ENCODE measurements around the gene VWA1.
"Not testable (repeated sequence)": the region's sequence is repeated elsewhere in the genome, so short reads cannot be mapped to it uniquely, and the experiment has no call there.

VWA1 gene

DNA sequence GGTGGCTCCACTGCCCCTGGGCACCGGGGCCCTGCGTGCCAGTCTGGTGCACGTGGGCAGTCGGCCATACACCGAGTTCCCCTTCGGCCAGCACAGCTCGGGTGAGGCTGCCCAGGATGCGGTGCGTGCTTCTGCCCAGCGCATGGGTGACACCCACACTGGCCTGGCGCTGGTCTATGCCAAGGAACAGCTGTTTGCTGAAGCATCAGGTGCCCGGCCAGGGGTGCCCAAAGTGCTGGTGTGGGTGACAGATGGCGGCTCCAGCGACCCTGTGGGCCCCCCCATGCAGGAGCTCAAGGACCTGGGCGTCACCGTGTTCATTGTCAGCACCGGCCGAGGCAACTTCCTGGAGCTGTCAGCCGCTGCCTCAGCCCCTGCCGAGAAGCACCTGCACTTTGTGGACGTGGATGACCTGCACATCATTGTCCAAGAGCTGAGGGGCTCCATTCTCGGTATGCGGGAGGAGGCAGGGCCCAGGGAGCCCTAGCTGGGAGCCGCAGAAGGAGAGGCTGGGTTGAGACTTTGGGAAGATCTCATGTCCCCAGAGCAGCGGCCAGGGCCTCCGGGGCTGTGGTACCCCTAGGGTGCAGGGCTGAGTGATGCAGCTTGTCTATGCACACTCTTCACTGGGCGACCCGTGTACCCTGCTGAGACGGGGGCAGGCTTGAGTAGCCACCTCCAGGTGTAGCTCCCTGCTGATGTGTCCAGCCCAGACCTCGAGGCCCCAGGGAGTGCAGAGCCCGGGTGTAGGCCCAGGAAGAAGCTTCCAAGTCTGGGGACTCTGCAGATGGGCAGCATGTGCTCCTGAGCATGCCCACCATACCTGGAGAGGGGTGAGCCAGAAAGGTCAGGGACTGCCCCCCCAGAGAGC lies 1.8 kb downstream of the VWA1 start:
- no peak for DNase-seq

DNA sequence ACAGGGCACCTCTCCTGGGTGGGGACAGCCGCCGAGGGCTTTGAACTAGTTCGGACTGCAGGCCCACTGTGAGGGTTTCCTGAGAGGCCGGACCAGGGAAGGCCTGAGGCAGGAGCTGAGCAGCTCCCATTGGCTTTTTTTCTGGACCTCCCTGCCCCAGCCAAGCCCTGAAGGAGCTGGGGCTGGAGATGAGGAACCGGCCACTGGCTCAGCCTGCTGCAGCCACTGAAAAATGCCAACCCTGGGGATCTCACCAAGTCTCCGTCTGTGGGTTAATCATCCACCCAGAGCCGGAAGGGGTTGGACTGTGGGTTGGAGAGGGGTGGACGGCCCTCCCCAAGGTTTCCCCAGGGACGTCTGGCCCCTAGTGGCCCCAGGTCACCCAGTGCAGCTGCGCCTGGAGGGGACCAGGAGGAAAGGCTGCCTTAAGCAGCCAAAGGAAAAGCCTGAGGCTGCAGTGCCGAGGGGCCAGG lies 2.5 kb downstream of the VWA1 start:
- no peak for DNase-seq

DNA sequence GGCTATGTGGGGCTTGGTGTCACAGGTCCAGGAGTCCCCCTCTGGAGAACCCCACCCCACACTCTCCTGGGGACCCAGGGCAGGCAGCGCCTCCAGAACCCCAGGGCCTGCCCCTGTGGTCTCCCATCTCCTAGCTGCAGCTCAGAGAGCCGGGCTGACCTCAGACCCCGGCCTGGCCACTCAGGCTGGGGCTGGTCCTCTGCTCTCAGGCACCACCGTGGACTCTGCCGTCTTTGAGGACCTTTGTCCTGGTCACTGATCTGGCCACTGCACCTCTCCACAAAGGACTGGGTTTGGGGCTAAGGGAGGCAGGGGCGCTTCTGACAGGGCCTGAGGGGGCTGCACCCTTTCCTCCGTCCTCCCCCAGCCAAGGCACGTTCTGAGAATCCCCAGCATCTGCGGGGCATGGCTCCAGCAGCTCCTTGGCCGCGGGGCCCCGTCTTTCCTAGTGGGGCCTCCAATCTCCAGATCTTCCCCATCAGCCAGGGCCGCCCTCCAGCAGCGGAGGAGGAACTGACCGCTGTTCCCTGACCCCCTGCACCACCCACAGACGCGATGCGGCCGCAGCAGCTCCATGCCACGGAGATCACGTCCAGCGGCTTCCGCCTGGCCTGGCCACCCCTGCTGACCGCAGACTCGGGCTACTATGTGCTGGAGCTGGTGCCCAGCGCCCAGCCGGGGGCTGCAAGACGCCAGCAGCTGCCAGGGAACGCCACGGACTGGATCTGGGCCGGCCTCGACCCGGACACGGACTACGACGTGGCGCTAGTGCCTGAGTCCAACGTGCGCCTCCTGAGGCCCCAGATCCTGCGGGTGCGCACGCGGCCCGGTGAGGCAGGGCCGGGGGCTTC lies 3.3 kb downstream of the VWA1 start:
- no peak for DNase-seq

DNA sequence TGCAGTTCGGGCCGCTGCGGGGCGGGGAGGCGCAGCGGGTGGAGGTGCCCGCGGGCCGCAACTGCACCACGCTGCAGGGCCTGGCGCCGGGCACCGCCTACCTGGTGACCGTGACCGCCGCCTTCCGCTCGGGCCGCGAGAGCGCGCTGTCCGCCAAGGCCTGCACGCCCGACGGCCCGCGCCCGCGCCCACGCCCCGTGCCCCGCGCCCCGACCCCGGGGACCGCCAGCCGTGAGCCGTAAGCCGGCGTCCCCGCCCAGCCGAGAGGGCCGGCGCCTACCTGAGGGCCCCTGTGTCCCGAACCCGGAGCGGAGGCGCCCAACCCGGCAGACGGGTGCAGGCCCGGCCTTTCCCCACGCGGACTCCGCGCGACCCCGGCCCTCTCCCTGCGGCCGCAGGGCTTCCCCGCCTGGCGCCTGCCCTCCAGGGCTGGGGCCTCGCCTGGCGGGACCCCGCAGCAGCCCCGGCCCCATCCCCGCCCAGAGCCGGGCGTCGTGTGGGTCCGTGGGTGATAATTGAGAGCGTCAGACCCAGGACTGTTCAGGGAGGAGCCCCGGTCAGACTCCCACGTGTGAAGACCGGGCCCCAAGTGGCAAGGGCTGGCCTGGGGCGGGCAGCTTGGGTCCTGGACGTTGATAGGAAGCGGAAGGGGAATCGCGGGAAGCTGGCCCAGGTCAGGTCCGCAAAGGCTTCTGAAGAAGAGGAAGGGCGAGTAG lies 4.2 kb downstream of the VWA1 start:
- DNase-seq: no peak

DNA sequence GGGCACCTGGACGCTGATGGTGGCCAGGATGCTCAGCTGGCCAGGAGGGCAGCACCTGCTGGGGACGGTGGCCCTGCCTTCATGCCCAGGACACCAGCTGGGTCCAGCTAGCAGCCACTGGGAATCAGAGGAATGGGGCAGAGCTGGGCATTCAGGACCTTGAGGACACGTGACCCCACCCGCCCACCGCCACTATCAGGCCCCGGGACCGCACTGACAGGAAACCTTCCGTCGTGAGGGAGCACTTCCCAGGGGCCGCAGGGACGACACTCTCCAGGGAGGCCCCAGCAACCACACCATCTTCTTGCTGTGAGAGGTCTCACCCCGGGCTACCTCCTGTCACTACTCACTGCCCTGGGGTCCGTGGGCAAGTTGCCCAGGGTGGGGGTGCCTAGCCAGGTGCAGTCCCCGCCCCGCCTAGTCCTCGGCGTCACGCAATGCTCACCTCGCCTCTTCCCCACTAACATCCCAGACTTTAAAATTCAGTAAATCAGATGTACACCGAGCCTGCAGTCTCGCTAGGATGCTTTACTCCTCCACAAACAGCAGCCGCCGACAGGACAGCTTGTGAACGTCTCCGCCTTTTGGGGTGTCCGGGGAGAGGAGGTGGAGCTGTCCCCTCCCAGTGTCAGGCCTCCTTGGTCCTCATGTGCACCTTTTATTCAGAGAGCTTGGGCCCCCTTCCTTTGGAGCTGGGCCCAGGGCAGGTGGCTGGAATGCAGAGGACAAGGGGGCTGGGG lies 4.9 kb downstream of the VWA1 start:
- no peak for DNase-seq

DNA sequence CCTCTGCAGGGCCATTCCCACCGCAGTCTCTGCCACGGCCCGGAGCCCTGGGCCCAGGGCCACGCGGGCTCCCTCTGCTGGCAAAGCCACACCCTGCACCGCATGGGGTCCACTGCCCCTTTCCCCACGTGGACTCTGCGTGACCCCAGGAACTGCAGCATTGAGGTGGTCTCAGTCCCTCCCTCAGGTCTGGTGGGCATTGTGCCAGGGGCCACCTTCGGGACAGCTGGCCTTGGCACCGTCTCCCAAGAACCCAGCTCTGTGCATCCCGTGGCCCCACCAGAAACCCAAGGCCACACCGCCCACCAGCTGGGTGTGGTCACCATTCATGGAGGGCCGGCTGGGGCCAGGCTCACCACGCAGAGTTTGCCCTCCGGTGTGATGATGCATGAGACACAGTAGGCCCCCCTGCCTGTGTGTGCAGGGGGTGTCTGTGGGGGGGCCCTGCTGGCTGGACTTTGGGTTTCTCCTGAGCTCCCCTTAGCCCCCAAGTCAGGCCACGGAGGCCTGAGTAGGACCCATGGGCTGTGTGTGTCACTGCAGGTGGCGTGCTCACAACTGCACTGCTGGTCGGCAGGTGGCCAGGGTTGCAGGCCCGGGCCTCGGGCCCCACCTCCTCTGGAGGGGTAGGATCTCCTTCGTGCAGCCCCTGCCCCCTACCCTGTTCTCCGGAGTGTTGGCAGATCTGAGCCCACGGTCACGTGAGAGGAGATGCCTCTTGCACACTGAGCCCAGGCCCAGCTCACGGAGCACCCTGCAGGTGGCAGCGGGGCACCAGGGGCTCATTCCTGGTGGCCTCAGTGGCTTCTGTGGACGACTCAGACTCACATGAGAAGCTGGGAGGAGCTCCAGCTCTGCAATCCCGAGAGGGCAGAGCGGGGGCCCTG lies 5.8 kb downstream of the VWA1 start:
- DNase-seq: no peak

DNA sequence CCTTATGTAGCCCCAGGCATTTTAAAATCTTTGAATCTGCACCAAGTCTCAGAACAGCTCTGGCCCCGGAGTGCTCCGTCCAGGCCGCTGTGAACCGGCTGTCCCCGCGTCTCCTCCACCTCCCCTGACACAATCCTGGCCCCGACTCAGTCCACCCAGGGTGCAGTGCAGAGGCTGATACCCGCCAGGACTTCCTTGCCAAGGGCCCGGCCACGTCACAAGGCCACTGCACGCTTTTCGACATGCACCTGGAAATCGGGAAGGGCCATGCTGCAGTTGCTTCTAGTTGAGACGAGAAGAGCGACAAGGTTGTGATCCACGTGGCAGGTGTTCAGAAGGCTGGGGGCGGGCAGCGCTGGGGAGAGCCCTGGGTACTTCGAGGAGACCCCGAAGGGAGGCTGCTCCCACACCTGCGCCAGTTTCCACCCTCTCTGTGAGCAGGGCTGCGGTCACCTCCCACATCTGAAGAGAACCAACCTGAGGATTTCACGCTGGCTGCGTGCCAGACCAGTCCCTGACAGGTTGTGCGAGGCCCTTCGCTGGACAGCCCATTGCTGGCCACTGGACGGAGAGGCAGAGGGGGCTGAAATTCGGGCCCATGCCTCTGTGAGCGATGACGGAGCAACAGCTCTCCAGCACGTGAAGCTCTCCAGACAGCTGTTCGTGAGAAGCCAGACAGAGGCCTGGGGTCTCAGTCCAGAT lies 6.7 kb downstream of the VWA1 start:
- DNase-seq: no peak

DNA sequence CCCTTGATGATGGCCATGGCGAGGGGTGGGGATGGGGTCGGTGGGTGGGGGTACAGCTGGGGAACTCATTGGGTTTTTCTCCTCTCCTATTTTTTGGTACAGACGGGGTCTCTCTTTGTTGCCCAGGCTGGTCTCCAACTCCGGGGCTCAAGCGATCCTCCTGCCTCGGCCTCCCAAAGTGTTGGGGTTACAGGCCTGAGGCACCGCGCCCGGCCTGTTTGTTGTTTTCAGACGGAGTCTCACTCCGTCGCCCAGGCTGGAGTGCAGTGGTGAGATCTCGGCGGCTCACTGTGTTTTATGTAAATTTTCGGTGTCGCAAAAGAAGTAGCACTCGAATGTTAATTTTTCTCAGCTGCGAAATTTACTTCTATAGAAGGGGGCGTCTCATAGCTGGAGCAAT lies 11.1 kb downstream of the VWA1 start:
- DNase-seq: not testable (repeated sequence)

DNA sequence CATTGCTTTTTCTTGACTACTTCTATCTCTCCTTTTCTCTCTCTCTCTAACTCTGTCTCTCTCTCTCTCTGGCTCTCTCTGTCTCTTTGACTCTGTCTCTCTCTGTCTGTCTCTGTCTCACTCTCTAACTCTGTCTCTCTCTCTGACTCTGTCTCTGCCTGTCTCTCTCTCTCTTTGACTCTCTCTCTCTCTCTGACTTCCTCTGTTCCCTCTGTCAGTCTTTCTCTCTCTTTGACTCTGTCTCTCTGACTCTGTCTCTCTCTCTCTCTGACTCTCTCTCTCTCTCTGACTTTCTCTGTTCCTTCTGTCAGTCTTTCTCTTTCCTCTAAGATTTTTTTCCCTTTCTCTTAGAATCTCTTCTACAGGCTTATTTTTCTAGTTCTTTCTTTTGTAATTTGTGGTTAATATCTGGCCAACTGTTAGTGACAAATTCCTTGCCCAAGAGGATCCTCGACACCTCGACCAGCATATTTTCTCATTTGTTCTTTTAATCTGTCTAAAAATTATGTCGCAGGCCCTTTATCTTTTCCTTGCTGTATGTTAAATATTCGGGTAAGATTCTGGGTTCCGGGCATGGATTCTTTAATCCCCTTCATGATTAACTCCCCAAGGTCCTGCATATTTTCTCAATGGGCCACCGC lies 13.7 kb downstream of the VWA1 start, which contains the start of gene ATAD3C:
Gene ATAD3C, plus strand, starts transcription at position 591 of the 641 bp plus-strand sequence. CDS start 995 bp downstream, outside the sequence.
- DNase-seq: no peak

DNA sequence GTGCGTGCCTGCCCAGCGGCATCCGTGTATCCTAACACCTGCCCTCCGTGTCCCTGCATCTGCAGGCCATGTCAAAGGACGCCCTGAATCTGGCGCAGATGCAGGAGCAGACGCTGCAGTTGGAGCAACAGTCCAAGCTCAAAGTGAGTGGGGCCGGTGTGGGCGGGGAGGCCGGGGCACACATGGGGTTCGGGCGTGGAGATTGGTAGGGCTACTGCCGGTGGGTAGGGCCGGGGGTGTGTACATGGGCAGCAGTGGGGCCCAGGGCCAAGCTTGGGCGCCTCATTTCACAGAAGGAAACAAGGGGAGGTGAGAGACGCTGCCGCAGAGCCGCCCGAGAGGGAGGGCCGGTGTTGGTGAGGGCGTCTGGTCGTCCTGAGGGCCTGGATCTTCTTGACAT lies 15.1 kb downstream of the VWA1 start:
- not testable (repeated sequence) for DNase-seq

DNA sequence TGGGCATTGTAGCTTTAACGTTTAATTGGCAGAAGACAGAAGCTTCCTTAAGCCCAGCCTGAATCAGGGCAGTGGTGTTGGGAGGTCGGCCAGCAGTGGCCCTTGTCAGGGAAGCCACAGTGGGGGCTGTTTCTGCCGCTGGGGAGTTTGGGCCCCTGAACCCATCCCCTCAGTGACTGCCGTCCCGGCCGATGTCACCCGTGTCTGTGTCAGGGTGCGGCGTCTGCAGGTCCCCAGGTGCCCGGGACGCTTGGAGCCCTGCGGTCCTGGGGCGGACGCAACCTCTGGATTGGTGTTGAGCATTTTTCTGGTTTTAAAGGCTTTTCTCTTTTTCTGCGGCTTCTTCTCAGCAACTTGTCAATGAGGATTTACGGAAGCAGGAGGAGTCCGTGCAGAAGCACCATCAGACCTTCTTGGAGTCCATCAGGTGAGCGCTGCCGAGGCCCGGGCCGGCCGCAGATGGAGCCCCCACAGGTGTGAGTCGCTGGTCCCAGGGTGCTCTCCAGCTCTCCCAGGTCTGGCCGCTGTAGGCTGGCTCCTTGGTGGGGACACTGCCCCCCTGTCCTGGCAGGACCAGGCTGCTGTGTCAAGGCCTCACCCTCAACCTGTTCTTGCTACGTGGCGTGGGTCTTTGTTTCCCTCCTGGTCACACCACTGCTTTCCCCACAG lies 16.3 kb downstream of the VWA1 start:
- DNase-seq: no peak

DNA sequence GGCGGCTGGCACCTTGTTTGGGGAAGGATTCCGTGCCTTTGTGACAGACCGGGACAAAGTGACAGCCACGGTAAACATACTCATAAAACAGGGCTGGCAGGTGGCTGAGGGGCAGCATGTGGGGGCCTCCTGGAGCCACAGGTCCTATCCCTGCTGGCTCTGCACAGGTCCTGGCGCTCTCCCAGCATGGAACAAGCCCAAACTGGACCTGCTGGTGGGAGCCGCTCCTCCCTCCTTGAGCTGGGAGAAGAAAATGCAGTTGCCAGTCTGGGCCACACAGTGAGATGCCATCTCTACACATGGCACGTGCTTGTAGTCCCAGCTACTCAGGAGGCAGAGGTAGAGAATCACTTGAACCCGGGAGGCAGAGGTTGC lies 16.9 kb downstream of the VWA1 start:
- not testable (repeated sequence) for DNase-seq

DNA sequence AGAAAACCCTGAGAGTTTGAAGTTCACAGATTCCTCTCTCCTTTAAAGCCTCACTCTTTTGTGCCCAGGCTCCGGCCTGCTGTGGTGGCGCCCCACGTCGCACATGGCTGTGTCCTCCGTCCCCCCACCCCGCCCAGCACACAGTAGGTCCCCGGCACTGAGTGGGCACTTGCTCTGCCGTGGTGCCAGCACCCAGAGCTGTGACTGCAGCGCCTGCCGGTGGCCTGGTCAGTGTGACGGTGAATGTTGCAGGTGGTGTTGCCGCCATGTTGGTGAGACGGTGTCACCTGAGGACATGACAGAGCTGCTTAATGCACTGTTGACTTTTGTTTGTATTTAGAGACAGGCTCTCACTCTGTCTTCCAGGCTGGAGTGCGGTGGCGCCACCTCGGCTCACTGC lies 17.4 kb downstream of the VWA1 start:
- DNase-seq: no peak

DNA sequence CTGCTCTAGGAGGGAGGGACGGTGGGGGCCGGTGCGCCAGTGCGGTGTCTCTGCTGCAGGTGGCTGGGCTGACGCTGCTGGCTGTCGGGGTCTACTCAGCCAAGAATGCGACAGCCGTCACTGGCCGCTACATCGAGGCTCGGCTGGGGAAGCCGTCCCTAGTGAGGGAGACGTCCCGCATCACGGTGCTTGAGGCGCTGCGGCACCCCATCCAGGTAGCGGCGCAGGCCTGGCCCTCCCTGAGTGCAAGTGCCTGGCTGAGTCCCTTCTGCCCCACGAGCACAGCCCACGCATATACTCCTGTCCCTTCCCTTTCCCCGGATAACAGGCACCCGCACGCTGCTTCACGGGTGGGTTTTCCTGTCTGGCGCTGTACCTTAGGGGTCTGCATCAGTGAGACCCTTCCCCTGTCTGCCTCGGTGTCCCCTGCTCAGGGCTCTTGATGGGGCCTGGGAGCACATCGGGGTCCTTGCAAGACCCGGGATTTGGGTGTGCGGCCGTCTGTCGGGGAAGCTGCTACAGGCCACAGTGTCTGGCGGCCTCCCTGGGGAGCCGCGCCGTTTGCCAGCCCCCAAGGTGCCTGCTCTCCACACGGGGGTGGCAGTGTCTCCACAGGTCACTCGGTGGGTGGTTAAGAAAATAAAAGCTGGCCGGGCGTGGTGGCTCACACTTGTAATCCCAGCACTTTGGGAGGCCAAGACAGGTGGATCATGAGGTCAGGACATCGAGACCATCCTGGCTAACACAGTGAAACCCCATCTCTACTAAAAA lies 19.0 kb downstream of the VWA1 start:
- DNase-seq: not testable (repeated sequence)

DNA sequence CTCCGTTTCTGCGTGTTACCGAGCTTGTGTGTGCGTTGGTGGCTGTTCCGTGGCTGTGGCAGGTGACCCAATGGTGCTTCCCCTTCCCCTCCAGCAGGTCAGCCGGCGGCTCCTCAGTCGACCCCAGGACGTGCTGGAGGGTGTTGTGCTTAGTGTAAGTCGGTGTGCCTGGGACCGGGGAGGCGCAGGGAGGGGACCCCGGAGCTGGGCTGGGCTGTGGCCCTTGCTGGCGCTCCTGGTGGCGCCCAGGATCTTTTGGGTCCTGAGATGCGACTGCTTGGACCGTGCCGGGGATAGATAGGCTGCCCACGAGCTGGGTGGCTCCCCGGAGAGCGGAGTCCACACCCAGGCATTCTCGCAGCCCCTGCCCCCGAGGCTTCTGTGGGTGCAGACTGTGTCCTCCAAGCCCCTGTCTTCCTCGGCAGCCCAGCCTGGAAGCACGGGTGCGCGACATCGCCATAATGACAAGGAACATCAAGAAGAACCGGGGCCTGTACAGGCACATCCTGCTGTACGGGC lies 19.9 kb downstream of the VWA1 start:
- DNase-seq: no peak

DNA sequence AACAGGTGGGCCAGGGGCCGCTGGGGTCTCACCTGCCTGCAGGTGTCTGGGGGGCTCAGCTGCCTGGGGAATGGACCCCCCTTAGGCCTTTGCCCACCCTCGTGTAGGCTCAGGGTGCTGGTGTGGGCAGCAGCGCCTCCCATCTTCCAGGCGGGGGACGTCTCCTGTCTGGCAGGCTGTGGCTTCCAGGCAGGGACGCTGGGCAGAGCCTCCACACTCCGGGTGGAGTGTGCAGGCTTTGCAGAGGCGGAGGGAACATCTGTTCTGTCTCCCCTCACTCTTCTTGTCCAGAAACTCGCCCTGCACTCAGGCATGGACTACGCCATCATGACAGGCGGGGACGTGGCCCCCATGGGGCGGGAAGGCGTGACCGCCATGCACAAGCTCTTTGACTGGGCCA lies 20.4 kb downstream of the VWA1 start:
- not testable (repeated sequence) for DNase-seq

DNA sequence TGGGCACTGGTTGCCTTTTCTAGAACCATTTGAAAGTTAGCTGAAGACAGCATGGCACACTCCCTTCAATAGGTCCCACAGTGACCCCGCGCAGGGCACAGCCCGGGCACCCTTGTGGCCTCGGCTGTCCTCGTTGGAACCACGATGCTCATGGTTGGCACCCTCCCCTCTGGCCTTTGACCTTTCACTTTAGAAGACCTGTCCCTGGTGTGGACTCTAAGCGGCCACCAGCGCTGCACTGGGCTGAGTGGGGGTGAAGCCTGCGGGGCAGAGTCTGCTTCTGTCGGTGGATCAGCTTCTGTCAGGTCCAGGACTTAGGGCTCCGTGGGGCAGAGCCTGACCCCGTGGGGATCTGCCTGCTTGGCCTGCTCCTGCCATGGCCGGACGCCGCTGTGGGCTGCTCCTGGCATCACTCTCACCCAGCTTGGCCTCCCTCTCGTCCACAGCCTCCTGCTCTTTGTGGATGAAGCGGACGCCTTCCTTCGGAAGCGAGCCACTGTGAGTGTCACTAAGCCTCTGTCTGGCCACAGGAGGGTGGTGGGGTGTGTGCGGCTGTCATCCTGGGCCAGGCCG lies 21.3 kb downstream of the VWA1 start:
- DNase-seq: not testable (repeated sequence)

DNA sequence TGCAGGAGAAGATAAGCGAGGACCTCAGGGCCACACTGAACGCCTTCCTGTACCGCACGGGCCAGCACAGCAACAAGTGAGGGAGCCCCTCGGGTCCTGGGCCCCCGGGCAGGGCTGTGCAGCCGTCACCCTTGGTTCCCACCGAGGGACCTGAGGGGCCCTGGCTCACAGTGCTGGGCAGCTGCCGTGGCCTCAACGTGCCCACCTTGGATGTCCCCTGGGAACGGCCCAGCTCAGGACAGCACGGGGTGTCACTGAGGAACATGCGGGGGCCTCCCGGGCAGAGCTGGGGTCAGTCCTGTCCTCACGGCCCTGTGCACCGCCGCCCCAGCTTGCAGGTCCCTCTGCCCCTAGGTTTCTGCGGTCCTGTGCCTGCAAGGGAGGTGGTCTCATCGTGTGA lies 23.7 kb downstream of the VWA1 start:
- not testable (repeated sequence) for DNase-seq
